Measurements from ENCODE around the gene CYTIP. TPM values are rescaled to one million over a fixed set of nuclear protein-coding genes. Genes with fewer than 3 reads are reported as not detected.
"Not testable (repeated sequence)": the region's sequence is repeated elsewhere in the genome, so short reads cannot be mapped to it uniquely, and the experiment has no call there.

CYTIP gene
- polyA plus RNA-seq, 1 donor from 2014 or later: not detected

DNA sequence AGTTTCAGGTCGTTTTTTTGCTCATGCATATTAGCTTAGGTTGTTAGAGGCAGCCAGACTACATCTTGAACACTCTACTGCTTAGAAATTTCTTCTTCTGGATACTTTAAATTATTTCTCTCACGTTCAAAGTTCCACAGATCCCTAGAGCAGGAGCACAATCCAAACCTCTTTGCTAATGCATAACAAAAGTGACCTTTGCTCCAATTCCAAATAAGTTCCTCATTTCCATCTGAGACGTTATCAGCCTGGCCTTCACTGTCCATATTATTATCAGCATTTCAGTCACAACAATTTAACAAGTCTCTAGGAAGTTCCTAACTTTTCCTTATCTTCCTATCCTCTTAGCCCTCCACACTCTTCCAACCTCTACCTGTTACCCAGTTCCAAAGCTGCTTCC, 67.8 kb downstream of the CYTIP start:
- H4K20me1 ChIP-seq (ENCODE audit: insufficient read depth): no peaks in the 10 kb centered on the region
- H3K27ac ChIP-seq (ENCODE audit: low read length): no peak overlapping the region
- H3K9me2 ChIP-seq (ENCODE audit: insufficient read depth, low read length): no peaks in the 10 kb centered on the region
- H3K9ac ChIP-seq (ENCODE audit: low read length): no peak overlapping the region
- no peak overlapping the region for H3K4me2 ChIP-seq (ENCODE audit: low read length)
- TF ChIP-seq, protein P1, sequence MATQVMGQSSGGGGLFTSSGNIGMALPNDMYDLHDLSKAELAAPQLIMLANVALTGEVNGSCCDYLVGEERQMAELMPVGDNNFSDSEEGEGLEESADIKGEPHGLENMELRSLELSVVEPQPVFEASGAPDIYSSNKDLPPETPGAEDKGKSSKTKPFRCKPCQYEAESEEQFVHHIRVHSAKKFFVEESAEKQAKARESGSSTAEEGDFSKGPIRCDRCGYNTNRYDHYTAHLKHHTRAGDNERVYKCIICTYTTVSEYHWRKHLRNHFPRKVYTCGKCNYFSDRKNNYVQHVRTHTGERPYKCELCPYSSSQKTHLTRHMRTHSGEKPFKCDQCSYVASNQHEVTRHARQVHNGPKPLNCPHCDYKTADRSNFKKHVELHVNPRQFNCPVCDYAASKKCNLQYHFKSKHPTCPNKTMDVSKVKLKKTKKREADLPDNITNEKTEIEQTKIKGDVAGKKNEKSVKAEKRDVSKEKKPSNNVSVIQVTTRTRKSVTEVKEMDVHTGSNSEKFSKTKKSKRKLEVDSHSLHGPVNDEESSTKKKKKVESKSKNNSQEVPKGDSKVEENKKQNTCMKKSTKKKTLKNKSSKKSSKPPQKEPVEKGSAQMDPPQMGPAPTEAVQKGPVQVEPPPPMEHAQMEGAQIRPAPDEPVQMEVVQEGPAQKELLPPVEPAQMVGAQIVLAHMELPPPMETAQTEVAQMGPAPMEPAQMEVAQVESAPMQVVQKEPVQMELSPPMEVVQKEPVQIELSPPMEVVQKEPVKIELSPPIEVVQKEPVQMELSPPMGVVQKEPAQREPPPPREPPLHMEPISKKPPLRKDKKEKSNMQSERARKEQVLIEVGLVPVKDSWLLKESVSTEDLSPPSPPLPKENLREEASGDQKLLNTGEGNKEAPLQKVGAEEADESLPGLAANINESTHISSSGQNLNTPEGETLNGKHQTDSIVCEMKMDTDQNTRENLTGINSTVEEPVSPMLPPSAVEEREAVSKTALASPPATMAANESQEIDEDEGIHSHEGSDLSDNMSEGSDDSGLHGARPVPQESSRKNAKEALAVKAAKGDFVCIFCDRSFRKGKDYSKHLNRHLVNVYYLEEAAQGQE (IDR thresholded peaks at IDR 0.05; ENCODE audit: borderline replicate concordance): no peak
- TF ChIP-seq MXI1 (conservative IDR thresholded peaks at IDR 0.05; ENCODE audit: poor library complexity, severe bottlenecking) (no peak), POLR2AphosphoS5 (IDR thresholded peaks at IDR 0.05) (no peak)
- no peaks in the 10 kb centered on the region for H3F3A ChIP-seq (ENCODE audit: insufficient read depth, low read length, poor library complexity, severe bottlenecking)
- H3K79me2 ChIP-seq (replicated peaks; ENCODE audit: insufficient read depth, low read length): no peaks in the 10 kb centered on the region
- H3K36me3 ChIP-seq (ENCODE audit: insufficient read depth, low read length): no peaks in the 10 kb centered on the region
- H3K4me3 ChIP-seq (ENCODE audit: low read length): no peak overlapping the region
- peaks cover 7% of the 10 kb centered on the region for H3K9me3 ChIP-seq (ENCODE audit: low read length)
- H3K27me3 ChIP-seq (ENCODE audit: insufficient read depth, low read depth, low read length): no peaks in the 10 kb centered on the region
- no peak overlapping the region for H2AFZ ChIP-seq (ENCODE audit: low read depth, low read length)

DNA sequence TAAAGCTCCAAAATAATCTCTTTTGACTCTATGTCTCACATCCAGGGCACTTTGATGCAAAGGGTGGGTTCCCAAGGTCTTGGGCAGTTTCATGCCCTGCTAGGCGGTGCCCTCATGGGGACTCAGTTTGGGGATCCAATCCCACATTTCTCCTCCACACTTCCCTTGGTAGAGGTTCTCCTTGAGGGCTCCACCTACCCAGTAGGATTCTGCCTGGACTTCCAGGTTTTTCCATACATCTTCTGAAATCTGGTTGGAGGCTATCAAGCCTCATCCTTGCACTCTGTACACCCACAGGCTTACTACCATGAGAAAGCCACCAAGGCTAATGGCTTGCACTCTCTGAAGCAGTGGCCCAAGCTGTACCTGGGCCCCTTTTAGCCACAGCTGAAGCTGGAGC, 68.5 kb downstream of the CYTIP start:
- H3K27me3 ChIP-seq (ENCODE audit: insufficient read depth, low read depth, low read length): no peaks in the 10 kb centered on the region
- no peaks in the 10 kb centered on the region for H3F3A ChIP-seq (ENCODE audit: insufficient read depth, low read length, poor library complexity, severe bottlenecking)
- no peaks in the 10 kb centered on the region for H3K36me3 ChIP-seq (ENCODE audit: insufficient read depth, low read length)
- TF ChIP-seq EP300 (conservative IDR thresholded peaks at IDR 0.05; ENCODE audit: poor library complexity, severe bottlenecking) (no peak), MXI1 (conservative IDR thresholded peaks at IDR 0.05; ENCODE audit: poor library complexity, severe bottlenecking) (no peak), EZH2 (IDR thresholded peaks at IDR 0.05; ENCODE audit: borderline replicate concordance, insufficient read depth, low read length, poor library complexity, severe bottlenecking) (no peak), POLR2AphosphoS5 (IDR thresholded peaks at IDR 0.05) (no peak), TAF1 (IDR thresholded peaks at IDR 0.05; ENCODE audit: low read depth) (no peak), SMC3 (conservative IDR thresholded peaks at IDR 0.05; ENCODE audit: poor library complexity) (no peak), RAD21 (conservative IDR thresholded peaks at IDR 0.05) (no peak)
- TF ChIP-seq, protein P1 (IDR thresholded peaks at IDR 0.05; ENCODE audit: borderline replicate concordance): no peak
- TF ChIP-seq, protein P2, sequence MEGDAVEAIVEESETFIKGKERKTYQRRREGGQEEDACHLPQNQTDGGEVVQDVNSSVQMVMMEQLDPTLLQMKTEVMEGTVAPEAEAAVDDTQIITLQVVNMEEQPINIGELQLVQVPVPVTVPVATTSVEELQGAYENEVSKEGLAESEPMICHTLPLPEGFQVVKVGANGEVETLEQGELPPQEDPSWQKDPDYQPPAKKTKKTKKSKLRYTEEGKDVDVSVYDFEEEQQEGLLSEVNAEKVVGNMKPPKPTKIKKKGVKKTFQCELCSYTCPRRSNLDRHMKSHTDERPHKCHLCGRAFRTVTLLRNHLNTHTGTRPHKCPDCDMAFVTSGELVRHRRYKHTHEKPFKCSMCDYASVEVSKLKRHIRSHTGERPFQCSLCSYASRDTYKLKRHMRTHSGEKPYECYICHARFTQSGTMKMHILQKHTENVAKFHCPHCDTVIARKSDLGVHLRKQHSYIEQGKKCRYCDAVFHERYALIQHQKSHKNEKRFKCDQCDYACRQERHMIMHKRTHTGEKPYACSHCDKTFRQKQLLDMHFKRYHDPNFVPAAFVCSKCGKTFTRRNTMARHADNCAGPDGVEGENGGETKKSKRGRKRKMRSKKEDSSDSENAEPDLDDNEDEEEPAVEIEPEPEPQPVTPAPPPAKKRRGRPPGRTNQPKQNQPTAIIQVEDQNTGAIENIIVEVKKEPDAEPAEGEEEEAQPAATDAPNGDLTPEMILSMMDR (IDR thresholded peaks at IDR 0.05; ENCODE audit: poor library complexity, severe bottlenecking): no peak
- no peak overlapping the region for H3K4me3 ChIP-seq (ENCODE audit: low read length)
- H3K9ac ChIP-seq (ENCODE audit: low read length): no peak overlapping the region
- no peaks in the 10 kb centered on the region for H4K20me1 ChIP-seq (ENCODE audit: insufficient read depth)
- H3K4me2 ChIP-seq (ENCODE audit: low read length): no peak overlapping the region
- no peaks in the 10 kb centered on the region for H3K79me2 ChIP-seq (replicated peaks; ENCODE audit: insufficient read depth, low read length)
- H3K9me2 ChIP-seq (ENCODE audit: insufficient read depth, low read length): no peaks in the 10 kb centered on the region
- peaks cover 7% of the 10 kb centered on the region for H3K9me3 ChIP-seq (ENCODE audit: low read length)
- H3K27ac ChIP-seq (ENCODE audit: low read length): no peak overlapping the region
- no peak overlapping the region for H2AFZ ChIP-seq (ENCODE audit: low read depth, low read length)

DNA sequence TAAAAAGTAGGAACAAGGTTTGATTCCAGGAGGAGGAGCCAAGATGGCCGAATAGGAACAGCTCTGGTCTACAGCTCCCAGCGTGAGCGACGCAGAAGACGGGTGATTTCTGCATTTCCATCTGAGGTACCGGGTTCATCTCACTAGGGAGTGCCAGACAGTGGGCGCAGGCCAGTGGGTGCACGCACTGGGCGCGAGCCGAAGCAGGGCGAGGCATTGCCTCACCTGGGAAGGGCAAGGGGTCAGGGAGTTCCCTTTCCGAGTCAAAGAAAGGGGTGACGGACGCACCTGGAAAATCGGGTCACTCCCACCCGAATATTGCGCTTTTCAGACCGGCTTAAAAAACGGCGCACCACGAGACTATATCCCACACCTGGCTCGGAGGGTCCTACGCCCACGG, 75.4 kb downstream of the CYTIP start:
- H3K9me2 ChIP-seq (ENCODE audit: insufficient read depth, low read length); H3K79me2 ChIP-seq (replicated peaks; ENCODE audit: insufficient read depth, low read length); H3F3A ChIP-seq (ENCODE audit: insufficient read depth, low read length, poor library complexity, severe bottlenecking); H3K9ac ChIP-seq (ENCODE audit: low read length); H3K36me3 ChIP-seq (ENCODE audit: insufficient read depth, low read length); H3K4me3 ChIP-seq (ENCODE audit: low read length); H3K27ac ChIP-seq (ENCODE audit: low read length); H4K20me1 ChIP-seq (ENCODE audit: insufficient read depth); H3K4me2 ChIP-seq (ENCODE audit: low read length); H3K27me3 ChIP-seq (ENCODE audit: insufficient read depth, low read depth, low read length); H3K9me3 ChIP-seq (ENCODE audit: low read length); H2AFZ ChIP-seq (ENCODE audit: low read depth, low read length): not testable (repeated sequence)
